Fibroblast of the conjunctiva (primary cell): Measurements from ENCODE around the gene CXXC5.

Source experiments
- DNase-seq: peaks from one replicate; pipeline ENCODE4 v3.0.0-alpha.2; 2010; ENCODE audit warnings: low read depth

CXXC5 gene

GRCh38 chr5:139638736-139639618 lies 9.2 kb upstream of the CXXC5 start:
- no peak for DNase-seq

- no peak for DNase-seq
Observed at GRCh38 chr5:139639619-139640380, 8.3 kb upstream of the CXXC5 start.

- DNase-seq = no peak
Observed at GRCh38 chr5:139640421-139641115, 7.6 kb upstream of the CXXC5 start.

- no peak for DNase-seq
Observed at GRCh38 chr5:139641116-139642080, 6.8 kb upstream of the CXXC5 start.

- no peak for DNase-seq
Observed at GRCh38 chr5:139642213-139642612, 5.9 kb upstream of the CXXC5 start.

GRCh38 chr5:139642891-139643871 lies 5.0 kb upstream of the CXXC5 start:
- DNase-seq = no peak

- DNase-seq = no peak
Observed at GRCh38 chr5:139644001-139644456, 4.1 kb upstream of the CXXC5 start.

- no peak for DNase-seq
Observed at GRCh38 chr5:139644646-139645429, 3.3 kb upstream of the CXXC5 start.

- DNase-seq = no peak
Observed at GRCh38 chr5:139645430-139645871, 2.7 kb upstream of the CXXC5 start.

- no peak for DNase-seq
Observed at GRCh38 chr5:139646111-139646510, 2.0 kb upstream of the CXXC5 start.

- no peak for DNase-seq
Observed at GRCh38 chr5:139646912-139647505, 1.1 kb upstream of the CXXC5 start.

- DNase-seq = no peak
Observed at GRCh38 chr5:139647506-139648204, 494 bp upstream of the CXXC5 start.

GRCh38 chr5:139649082-139649991 lies 1.2 kb downstream of the CXXC5 start:
- no peak for DNase-seq

- no peak for DNase-seq
Observed at GRCh38 chr5:139650031-139650688, 2.0 kb downstream of the CXXC5 start.

GRCh38 chr5:139650689-139651042 lies 2.5 kb downstream of the CXXC5 start:
- DNase-seq = no peak

GRCh38 chr5:139651043-139651834 lies 3.1 kb downstream of the CXXC5 start:
- DNase-seq = no peak
